ENCODE measurements around the gene SLC39A11. TPM values are rescaled to one million over a fixed set of nuclear protein-coding genes. Genes with fewer than 3 reads are reported as not detected.

Gene SLC39A11
- total and polyA plus RNA-seq, 2 of the 13 experiments (the other 11 are each of a cell fraction or from before 2014, with no cell fraction given): 17.2 to 31.5 TPM

- no peak for TF ChIP-seq NONO (IDR thresholded peaks at IDR 0.05)
- TF ChIP-seq NONO (CRISPR knock-in tag; conservative IDR thresholded peaks at IDR 0.05): peak; percentile 62; the same call in 1 of the 2 replicates
- peak; percentile 45; the same call in 1 of the 2 replicates for TF ChIP-seq ZBTB21 (CRISPR knock-in tag; IDR thresholded peaks at IDR 0.05)
- TF ChIP-seq ZNF781 (CRISPR knock-in tag; IDR thresholded peaks at IDR 0.05; ENCODE audit: borderline replicate concordance, not compliant biosample characterization): no peak
- TF ChIP-seq BRF2 (CRISPR knock-in tag; IDR thresholded peaks at IDR 0.05): no peak
- no peak for TF ChIP-seq ATM (IDR thresholded peaks at IDR 0.05; ENCODE audit: borderline replicate concordance)
- TF ChIP-seq CEBPG (CRISPR knock-in tag; IDR thresholded peaks at IDR 0.05): peak; percentile 67
- TF ChIP-seq ZNF546 (CRISPR knock-in tag; conservative IDR thresholded peaks at IDR 0.05): 0 out of 2 replicates have a peak, but pooled peaks have one; percentile 16
- no peak for TF ChIP-seq ZNF672 (CRISPR knock-in tag; IDR thresholded peaks at IDR 0.05)
- peak; percentile 75; the same call in 1 of the 2 replicates for TF ChIP-seq ZNF580 (CRISPR knock-in tag; IDR thresholded peaks at IDR 0.05; ENCODE audit: borderline replicate concordance, low read depth)
- peak; percentile 41; the same call in 1 of the 2 replicates for TF ChIP-seq TFAP4 (IDR thresholded peaks at IDR 0.05; ENCODE audit: borderline replicate concordance, low read depth)
- no peak for TF ChIP-seq TRAFD1 (CRISPR knock-in tag; IDR thresholded peaks at IDR 0.05; ENCODE audit: borderline replicate concordance)
- TF ChIP-seq NFYB (CRISPR knock-in tag; IDR thresholded peaks at IDR 0.05): no peak
- no peak; the same call in 1 of the 2 replicates for TF ChIP-seq ZNF747 (CRISPR knock-in tag; IDR thresholded peaks at IDR 0.05; ENCODE audit: borderline replicate concordance)
- no peak for TF ChIP-seq SIN3A (IDR thresholded peaks at IDR 0.05; ENCODE audit: borderline replicate concordance, low read depth, low read length)
- TF ChIP-seq MATR3 (CRISPR knock-in tag; IDR thresholded peaks at IDR 0.05): no peak
- peak; percentile 44 for TF ChIP-seq POGZ (CRISPR knock-in tag; IDR thresholded peaks at IDR 0.05)
- TF ChIP-seq ZBTB39 (CRISPR knock-in tag; IDR thresholded peaks at IDR 0.05): peak; percentile 24; the same call in 1 of the 2 replicates
- TF ChIP-seq ZNF749 (CRISPR knock-in tag; IDR thresholded peaks at IDR 0.05; ENCODE audit: borderline replicate concordance): no peak; the same call in 1 of the 2 replicates
- no peak; the same call in 1 of the 2 replicates for TF ChIP-seq ZNF598 (CRISPR knock-in tag; IDR thresholded peaks at IDR 0.05; ENCODE audit: borderline replicate concordance)
- no peak for TF ChIP-seq ZNF737 (CRISPR knock-in tag; IDR thresholded peaks at IDR 0.05; ENCODE audit: borderline replicate concordance)
- 0 out of 2 replicates have a peak, but pooled peaks have one; percentile 40 for TF ChIP-seq ZNF317 (CRISPR knock-in tag; IDR thresholded peaks at IDR 0.05)
These were observed 431.2 kb downstream of the SLC39A11 start (continued) for GRCh38 chr17:72661116-72661944.

Measured in HepG2 (cell line).